ENCODE measurements around the gene OTOGL. TPM values are rescaled to one million over a fixed set of nuclear protein-coding genes. Genes with fewer than 3 reads are reported as not detected.

Gene OTOGL
- total RNA-seq, 2 donors from 2014 or later: 0.14 to 0.81 TPM

DNA sequence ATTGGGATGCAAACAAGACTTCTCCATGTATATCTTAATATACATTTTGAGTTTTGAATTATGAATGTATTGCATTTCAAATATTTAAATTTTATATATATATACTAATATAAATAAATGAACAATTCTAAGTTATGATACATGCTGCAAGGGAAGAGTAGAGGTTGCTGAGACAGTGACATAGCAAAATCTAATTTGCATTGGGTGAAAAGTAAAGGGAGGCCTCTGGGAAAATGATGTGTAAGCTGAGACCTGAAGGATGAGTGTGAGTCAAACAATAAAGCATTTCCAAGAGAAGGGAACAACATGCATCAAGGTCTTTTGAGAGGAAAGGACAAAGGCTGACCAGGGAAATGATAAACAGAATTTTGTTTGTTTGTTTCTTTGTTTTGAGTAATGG lies 281.8 kb downstream of the OTOGL start:
- no peak overlapping the region for H3K4me3 ChIP-seq

DNA sequence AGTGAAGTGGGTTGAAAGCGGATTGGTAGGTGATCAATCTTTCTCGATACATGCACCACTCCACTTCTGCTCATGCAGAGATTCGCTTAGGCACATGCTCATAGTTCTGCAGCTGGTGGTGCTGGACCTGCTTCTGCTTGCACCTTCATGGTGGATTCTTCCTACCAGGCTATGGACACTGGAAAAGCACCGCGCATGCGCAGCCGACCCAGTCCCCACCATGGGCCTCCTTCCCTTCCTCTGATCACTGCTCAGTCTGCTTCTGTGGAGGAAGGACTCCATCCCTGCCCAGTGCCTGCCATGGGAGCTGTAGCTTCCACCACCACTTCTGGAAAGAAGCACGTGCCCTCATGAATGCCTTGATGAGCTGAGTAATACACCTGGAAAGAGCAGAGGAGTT lies 282.9 kb downstream of the OTOGL start:
- Histone ChIP-seq H3K4me1 (ENCODE audit: control insufficient read depth in 1 of 2, low read depth in 2 of 2) (no peaks in the 10 kb centered on the region), H3K9me3 (no peaks in the 10 kb centered on the region), H3K27me3 (replicated peaks; ENCODE audit: insufficient read depth) (no peaks in the 10 kb centered on the region), H3K36me3 (no peaks in the 10 kb centered on the region), H3K27ac (no peak overlapping the region), H3K4me3 (no peak overlapping the region)
- ATAC-seq (ENCODE audit: insufficient number of reproducible peaks, low FRiP score, low read depth): no peak
- no peak for DNase-seq (ENCODE audit: low spot score)
- TF ChIP-seq CTCF (IDR thresholded peaks at IDR 0.05): no peak

More for the DNA sequence above, 281.8 kb downstream of the OTOGL start:
- H3K27ac ChIP-seq: no peak overlapping the region
- no peaks in the 10 kb centered on the region for H3K9me3 ChIP-seq
- no peaks in the 10 kb centered on the region for H3K36me3 ChIP-seq
- DNase-seq (ENCODE audit: low spot score): no peak
- TF ChIP-seq CTCF (IDR thresholded peaks at IDR 0.05): no peak
- no peak for ATAC-seq (ENCODE audit: insufficient number of reproducible peaks, low FRiP score, low read depth)
- no peaks in the 10 kb centered on the region for H3K27me3 ChIP-seq (replicated peaks; ENCODE audit: insufficient read depth)
- H3K4me1 ChIP-seq (ENCODE audit: control insufficient read depth in 1 of 2, low read depth in 2 of 2): no peaks in the 10 kb centered on the region

- DNase-seq (ENCODE audit: low spot score) (no peak), ATAC-seq (ENCODE audit: insufficient number of reproducible peaks, low FRiP score, low read depth) (no peak)
- Histone ChIP-seq H3K4me3 (peak overlapping the region; percentile 76), H3K9me3 (no peaks in the 10 kb centered on the region), H3K4me1 (ENCODE audit: control insufficient read depth in 1 of 2, low read depth in 2 of 2) (peaks cover 0 to 14% of the 10 kb centered on the region in 2 donors), H3K36me3 (no peaks in the 10 kb centered on the region), H3K27ac (peak overlapping the region; percentile 13 to 38), H3K27me3 (replicated peaks; ENCODE audit: insufficient read depth) (no peaks in the 10 kb centered on the region)
- no peak for TF ChIP-seq CTCF (IDR thresholded peaks at IDR 0.05)
Measured at GRCh38 chr12:80400571-80400991, 301.2 kb downstream of the OTOGL start.

DNA sequence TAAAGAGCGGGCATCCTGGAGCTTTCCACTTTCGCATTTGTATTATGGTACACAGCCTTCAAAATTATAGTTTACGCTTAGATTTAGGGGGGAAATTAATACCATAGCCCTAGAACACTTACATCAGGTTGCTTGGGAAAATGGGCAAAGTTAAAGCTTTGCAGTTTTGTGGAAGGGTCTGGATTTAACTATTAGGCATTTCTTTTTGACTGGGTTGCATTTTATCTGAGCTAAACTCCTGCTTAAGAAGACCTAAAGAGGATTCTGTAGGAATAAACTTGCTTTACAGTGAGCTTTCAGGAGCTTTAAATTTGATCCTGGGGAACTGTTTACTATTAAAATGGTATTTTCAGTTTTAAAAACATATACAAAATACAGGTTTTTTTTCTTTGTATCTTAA lies 301.9 kb downstream of the OTOGL start:
- H3K4me3 ChIP-seq: peak overlapping the region; percentile 76

GRCh38 chr12:80404629-80405028 lies 305.3 kb downstream of the OTOGL start:
- Histone ChIP-seq H3K36me3 (no peaks in the 10 kb centered on the region), H3K9me3 (no peaks in the 10 kb centered on the region), H3K4me3 (no peak overlapping the region), H3K4me1 (ENCODE audit: control insufficient read depth in 1 of 2, low read depth in 2 of 2) (peaks cover 0 to 4% of the 10 kb centered on the region in 2 donors), H3K27ac (no peak overlapping the region), H3K27me3 (replicated peaks; ENCODE audit: insufficient read depth) (no peaks in the 10 kb centered on the region)
- ATAC-seq (ENCODE audit: insufficient number of reproducible peaks, low FRiP score, low read depth) (no peak), DNase-seq (ENCODE audit: low spot score) (no peak)
- TF ChIP-seq CTCF (IDR thresholded peaks at IDR 0.05): no peak

More for the DNA sequence above, 301.9 kb downstream of the OTOGL start:
- DNase-seq (ENCODE audit: low spot score) (no peak), ATAC-seq (ENCODE audit: insufficient number of reproducible peaks, low FRiP score, low read depth) (no peak)
- H3K36me3 ChIP-seq: no peaks in the 10 kb centered on the region
- peaks cover 0 to 14% of the 10 kb centered on the region in 2 donors for H3K4me1 ChIP-seq (ENCODE audit: control insufficient read depth in 1 of 2, low read depth in 2 of 2)
- no peaks in the 10 kb centered on the region for H3K9me3 ChIP-seq
- peak overlapping the region; percentile 13 to 38 for H3K27ac ChIP-seq
- TF ChIP-seq CTCF (IDR thresholded peaks at IDR 0.05): no peak
- H3K27me3 ChIP-seq (replicated peaks; ENCODE audit: insufficient read depth): no peaks in the 10 kb centered on the region

Measured in thoracic aorta (tissue), 2 donors.